WI38 (cell line): Measurements from ENCODE around the gene LRRC63.

Experiments used
- H3K4me3 ChIP-seq: 2 replicates; pipeline ENCODE4 v1.5.1; 2011; ENCODE audit warnings: low read depth, mild to moderate bottlenecking, control low read depth, low read length
- TF ChIP-seq, protein P1 (sequence below): IDR thresholded peaks from 2 replicates; pipeline ENCODE4 v1.5.1; 2012; ENCODE audit warnings: low read depth, mild to moderate bottlenecking, control low read depth, low read length

Gene LRRC63

DNA sequence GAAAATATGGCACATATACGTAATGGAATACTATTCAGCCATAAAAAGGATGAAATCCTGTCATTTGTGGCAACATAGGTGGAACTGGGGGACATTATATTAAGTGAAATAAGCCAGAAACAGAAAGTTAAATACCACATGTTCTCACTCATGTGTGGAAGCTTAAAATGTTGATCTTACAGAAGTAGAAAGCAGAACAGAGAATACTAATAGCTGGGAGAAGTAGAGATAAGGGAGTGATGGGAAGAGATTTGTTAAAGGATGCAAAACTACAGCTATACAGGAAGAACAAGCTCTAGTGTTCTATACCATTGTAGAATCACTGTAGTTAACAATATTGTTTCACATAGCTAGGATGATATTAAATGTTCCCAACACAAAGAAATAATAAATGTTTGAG, 107.3 kb downstream of the LRRC63 start:
- TF ChIP-seq, protein P1, sequence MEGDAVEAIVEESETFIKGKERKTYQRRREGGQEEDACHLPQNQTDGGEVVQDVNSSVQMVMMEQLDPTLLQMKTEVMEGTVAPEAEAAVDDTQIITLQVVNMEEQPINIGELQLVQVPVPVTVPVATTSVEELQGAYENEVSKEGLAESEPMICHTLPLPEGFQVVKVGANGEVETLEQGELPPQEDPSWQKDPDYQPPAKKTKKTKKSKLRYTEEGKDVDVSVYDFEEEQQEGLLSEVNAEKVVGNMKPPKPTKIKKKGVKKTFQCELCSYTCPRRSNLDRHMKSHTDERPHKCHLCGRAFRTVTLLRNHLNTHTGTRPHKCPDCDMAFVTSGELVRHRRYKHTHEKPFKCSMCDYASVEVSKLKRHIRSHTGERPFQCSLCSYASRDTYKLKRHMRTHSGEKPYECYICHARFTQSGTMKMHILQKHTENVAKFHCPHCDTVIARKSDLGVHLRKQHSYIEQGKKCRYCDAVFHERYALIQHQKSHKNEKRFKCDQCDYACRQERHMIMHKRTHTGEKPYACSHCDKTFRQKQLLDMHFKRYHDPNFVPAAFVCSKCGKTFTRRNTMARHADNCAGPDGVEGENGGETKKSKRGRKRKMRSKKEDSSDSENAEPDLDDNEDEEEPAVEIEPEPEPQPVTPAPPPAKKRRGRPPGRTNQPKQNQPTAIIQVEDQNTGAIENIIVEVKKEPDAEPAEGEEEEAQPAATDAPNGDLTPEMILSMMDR = no peak
- no peak overlapping the region for H3K4me3 ChIP-seq

DNA sequence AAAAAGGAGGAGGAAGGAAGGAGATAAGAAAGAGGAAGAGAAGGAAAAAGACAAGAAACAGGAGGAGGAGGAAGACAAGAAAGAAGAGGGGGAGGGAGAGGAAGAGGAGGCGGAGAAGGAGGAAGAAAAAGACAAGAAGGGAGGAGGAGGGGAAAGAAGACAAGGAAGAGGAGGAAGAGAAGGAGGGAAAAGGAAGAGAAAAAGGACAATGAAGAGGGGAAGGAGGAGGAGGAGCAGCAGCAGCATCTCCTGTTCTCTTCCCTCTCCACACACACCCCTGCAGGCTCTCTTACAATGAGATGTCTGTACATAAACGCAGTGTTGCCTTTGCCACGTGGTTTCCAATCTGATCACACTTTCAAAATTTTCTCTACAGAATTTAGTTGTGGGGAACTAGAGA, 108.7 kb downstream of the LRRC63 start:
- H3K4me3 ChIP-seq = no peak overlapping the region
- TF ChIP-seq, protein P1 = no peak

DNA sequence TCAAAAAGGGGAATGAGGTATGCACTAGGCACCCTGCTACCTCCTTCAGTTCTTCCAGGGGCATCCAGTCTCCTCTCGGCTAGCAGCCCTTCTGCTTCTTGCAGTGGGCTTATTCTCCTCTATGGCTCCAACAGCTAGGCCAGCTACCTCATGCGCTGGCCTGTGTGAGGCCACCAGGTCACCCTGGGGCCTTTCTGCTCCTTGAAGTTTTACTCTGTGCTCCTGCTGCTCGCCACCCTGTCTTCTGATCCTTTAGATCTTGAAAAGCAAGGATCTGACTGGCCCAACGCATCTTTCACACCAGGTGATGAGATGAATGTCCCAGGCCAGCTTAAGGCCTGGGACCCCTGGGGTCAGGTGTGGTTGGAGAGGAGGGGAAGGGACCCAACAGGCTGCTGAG, 109.1 kb downstream of the LRRC63 start:
- TF ChIP-seq, protein P1 = no peak
- no peak overlapping the region for H3K4me3 ChIP-seq

DNA sequence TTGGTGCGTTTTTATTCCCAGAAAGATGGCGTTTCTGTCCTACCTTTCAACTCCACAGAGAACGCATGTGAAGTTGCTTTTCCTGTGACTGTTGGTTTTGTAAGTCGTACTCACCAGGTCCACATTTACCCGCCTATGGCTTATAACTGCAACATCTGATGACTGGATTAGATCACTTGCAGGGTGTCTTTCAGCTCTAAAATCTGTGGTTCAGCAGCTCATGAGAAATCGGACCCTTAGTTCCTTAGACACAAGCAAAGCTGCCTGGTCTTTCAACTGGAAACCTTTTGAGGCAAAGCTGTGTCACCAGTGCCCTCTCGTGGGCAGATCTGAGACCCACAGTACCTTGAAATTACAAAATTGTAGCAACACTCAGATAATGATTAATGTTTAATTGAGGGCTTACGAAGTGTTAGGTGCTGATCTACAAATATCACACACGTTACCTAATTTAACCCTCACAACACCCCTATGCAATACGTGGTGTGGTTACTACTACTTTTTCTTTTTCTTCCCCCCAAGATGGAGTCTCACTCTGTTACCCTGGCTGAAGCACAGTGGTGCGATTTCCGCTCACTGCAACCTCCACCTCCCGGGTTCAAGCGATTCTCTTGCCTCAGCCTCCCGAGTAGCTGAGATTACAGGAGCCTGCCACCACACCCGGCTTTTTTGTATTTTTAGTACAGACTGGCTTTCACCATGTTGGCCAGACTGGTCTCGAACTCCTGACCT, 109.9 kb downstream of the LRRC63 start:
- TF ChIP-seq, protein P1 = peak; percentile 30
- H3K4me3 ChIP-seq = no peak overlapping the region

DNA sequence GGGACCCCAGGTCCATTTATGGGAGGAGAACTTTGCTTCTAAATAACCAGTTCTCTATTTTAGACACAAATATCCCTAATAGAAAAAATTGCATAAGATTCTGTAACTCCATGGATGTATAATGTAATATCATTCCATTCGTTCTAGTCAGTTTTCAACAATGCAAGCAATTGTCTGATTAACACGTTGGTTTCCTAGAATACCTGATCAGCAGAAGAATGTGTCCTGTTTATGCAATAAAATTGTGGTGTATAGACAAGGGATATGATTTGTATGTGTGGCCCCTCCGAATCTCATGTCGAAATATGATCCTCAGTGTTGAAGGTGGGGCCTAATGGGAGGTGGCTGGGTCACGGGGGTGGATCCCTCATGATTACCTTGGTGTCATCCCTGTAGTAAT, 113.2 kb downstream of the LRRC63 start:
- no peak overlapping the region for H3K4me3 ChIP-seq
- TF ChIP-seq, protein P1 = no peak
